Ecto neural progenitor cell (in vitro differentiated cells): ENCODE results near the gene RNF38.
"Not testable (repeated sequence)": the region's sequence is repeated elsewhere in the genome, so short reads cannot be mapped to it uniquely, and the experiment has no call there.

Experiments used
- DNase-seq: peaks from one replicate; pipeline ENCODE4 v3.0.0-alpha.2; 2018; ENCODE audit warnings: low spot score

Gene RNF38

DNA sequence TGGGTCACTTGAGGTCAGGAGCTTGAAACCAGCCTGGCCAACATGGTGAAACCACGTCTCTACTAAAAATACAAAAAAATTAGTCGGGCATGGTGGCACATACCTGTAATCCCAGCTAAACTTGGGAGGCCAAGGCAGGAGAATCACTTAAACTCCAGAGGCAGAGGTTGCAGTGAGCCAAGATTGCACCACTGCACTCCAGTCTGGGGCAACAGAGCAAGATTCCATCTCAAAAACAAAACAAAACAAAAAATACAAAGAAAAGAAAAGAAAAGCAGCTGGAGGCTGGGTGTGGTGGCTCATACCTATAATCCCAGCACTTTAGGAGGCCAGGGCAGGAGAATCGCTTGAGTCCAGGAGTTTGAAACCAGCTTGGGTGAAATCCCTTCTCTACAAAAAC is 105.1 kb downstream of the RNF38 start:
- not testable (repeated sequence) for DNase-seq

DNA sequence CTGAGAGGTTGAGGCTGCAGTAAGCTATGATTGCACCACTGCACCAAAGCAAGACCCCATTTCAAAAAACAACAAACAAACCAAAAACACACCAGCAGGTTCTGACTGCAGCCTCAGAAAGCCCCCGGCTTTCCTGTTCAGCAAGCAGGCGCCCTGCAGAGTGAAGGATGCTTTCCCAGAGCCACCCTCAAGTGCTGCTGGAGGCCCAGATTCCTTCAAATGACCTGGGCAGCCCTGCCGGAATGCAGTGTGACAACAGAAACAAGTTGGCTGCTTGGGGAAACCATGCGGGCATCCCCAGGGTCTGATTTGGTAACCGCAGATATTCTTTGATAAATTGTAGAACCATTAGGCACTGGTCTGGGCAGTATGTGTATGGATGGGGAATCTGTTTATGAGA is 106.2 kb downstream of the RNF38 start:
- DNase-seq, result no peak

DNA sequence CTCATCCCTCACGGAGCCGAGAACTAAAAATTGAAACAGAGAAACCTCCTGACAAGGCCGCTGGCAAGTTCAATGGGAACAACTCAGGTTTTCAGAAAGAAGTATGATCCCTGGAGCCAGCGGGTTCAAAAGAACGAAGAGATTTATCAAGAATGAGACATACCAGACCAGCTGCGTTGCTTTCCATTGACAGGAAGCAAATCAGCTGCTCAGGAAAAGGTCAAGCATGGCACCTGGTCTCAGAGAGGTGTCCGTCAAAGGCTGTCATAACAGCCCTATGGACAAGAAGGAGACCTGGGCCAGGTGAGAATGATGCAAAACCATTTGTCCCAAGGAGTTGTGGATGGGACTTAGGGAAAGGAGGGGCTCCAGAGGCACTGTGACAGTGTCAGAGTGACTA is 106.9 kb downstream of the RNF38 start:
- no peak for DNase-seq

DNA sequence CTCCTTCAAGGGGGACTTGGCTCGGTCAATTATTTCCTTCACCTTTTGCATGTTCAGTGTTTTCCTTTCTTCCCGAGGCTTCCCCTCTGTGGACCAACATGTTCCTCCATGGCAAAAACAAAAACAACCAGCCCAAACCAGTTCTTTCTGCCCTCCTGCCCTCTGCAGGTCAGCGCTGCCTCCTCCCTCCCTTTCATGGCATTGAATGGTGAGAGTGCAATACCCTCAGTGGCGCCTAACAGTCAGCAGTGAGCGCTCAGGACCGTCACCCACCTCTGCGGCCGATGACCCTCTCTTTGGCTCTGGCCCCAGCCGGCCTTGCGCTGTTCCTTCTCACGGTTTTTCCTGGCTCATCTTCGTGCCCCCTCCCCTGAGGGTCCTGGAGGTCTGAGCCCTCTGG is 107.4 kb downstream of the RNF38 start:
- DNase-seq, result no peak

DNA sequence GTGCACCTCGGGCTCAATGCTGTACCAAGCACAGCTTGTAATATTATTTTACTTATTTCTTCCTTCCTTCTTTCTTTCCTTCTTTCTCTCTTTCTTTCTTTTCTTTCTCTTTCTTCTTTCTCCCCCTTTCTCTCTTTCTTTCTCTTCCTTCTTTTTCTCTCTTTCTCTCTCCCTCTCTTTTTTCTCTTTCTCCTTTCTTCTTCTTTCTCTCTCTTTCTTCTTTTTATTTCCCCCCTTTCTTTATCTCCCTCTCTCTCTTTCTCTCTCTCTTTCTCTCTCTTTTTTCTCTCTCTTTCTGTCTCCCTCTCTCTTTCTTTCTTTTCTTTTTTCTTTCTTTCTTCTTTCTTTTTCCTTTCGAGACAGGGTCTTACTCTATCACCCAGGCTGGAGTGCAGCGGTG is 109.1 kb downstream of the RNF38 start:
- no peak for DNase-seq

DNA sequence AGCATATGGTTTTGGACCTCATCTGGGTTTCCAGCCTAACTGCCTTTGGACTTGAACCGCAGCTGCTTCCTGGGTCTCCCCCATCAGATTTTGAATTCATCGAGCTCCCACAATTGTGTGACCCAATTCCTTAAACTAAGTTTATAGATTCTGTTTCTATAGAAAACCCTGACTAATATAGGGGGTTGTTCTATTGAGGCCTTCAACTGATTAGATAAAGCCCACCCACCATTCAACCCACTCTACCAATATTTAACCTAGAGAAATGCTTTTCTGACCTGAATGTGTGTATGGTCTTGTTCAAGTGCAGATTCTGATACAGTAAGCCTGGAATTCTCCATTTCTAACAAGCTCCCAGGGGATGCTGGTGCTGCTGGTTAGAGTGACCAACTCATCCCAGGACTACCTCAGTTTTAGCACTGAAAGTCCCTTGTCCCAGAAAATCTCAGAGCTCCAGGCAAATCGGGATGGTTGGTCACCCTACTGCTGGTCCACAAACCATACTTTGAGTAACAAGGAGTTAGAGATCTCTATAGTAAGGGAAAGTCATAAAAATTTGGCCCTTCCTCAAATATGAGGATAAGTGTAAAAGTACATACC is 110.1 kb downstream of the RNF38 start:
- DNase-seq, result no peak

DNA sequence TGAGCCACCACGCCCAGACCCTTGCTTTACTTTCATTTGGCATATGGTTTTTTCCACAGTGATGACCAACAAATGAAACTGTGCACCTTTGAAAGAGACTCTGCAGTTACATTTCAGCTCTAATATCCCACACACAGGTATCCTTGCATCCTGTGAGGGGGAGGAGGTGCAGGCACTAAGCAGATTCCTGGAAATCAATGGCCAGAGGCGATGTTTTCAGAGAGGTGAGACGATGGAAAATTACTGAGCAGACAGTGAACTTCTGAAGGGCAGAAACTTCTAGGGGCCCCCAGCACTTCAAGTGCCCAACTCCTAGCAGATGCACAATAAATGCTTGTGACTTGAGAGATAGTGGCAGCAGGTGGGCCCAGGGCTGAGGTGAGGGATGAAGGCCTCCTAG is 112.0 kb downstream of the RNF38 start:
- DNase-seq, result no peak
